ENCODE measurements around the gene PMM2.
"Not testable (repeated sequence)": the region's sequence is repeated elsewhere in the genome, so short reads cannot be mapped to it uniquely, and the experiment has no call there.

The PMM2 gene

GRCh38 chr16:8785408-8785807 lies 12.2 kb upstream of the PMM2 start:
- DNase-seq: no peak

GRCh38 chr16:8786316-8786715 lies 11.3 kb upstream of the PMM2 start:
- not testable (repeated sequence) for DNase-seq

- no peak for DNase-seq
These were observed 9.0 kb upstream of the PMM2 start for GRCh38 chr16:8788578-8789172.

DNA sequence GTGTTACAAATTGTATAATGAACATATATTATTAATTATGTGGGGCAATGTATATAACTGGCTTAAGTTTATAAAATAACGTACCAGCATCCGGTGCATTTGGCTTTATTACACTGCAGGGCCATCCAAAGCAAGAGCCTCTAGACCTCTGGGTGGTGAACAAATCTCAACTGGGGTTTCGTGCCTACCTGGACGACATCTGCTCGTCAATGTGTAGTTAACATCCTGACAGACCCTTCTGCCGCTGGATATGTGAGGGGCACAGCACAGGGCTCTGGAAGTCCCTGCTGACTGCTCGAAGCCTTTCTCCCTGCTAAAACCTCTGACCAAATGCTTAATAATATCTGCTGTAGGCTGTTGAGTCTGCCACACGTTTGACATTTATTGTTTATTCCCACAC lies 2.5 kb upstream of the PMM2 start:
- DNase-seq: no peak

DNA sequence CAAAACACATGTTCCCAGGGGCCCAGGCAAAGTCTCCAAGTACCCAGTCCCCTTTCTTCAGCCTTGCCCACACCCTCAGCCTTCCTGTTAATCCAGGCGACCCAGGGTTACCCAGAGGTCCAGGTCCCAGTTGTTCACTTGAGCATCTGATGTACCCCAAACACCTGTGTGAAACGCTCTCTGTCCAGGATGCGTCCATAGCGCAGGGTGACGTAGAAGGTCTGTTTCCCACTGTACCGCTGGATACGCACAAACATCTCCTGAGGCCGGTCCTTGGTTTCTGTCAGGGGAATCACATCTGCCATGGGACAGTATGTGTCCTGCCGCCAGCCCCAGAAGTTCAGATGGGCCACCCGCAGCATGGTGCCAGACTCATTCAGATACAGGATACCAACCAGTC lies 1.8 kb upstream of the PMM2 start:
- no peak for DNase-seq

DNA sequence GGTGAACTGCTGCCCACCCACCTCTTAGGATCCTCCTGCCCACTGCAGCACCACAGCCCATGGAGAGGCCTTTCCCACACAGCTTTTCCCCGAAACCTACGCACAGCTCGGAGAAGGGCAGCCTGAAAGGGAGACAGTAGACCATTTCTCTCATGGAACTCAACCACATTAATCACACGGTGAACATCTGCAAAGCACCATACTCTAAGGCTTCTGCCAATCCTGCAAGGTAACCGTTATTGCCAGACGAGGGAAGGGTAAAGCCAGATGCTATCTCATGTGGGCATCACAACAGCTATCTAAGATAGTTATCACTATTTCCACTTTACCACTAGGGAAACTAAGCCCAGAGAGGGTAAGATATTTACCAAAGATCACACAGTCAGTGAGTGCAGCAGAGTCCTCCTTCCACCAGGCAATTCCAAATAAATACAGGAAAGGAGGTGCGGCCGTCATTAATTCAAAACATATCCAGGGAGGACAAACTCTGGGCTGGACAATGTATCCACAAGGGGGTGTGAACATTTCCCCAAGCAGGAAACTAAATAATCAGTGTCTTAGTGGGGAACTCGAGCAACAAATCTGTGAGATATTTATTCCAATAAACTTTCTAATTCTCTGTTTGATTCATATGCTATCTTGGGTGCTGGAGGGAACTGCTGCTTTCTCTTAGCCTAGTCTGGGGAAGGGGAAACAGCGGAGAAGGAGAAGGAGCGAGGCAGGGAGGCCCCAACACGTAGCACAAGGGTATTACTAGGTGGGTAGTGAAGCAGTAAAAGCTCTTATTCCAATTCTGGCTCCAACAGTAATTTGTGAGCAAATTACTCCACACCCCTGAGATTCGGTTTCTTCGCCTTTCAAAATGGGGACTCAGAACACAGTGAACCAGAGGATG lies 923 bp upstream of the PMM2 start:
- DNase-seq: peak; percentile 15

DNA sequence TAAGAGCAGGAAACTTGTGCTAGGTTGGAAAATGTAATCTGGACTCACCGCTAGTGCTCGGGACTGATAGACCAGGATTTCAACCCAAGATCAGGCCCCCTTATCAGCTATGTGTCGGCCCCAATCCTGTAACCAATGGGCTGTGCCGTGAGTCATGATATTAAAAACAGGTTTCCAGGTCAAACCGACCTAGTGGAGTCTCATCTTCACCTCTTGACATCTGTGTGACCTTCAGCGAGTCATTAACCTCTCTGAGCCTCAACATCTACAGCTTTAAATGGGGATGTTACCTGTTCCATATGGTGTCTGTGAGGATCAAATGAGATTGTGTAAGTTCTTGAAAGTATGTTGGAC lies 512 bp downstream of the PMM2 start:
- DNase-seq: peak; percentile 81

- DNase-seq: no peak
These were observed 1.0 kb downstream of the PMM2 start for GRCh38 chr16:8798535-8799157.

DNA sequence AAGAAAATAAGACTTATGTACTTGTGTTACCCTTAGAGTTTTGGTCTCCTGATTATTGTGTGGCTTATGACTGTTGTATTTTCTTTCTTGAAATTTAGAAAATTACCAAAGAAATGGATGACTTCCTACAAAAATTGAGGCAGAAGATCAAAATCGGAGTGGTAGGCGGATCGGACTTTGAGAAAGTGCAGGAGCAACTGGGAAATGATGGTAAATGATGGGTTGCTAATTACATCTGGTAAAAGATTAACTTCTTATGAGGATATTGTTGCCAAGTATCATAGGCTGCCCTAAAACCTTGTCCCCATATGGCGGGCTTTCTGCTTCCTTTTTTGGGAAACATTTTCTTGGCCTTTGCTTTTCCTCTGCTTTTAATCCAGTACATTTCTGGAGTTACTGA lies 4.1 kb downstream of the PMM2 start:
- no peak for DNase-seq

DNA sequence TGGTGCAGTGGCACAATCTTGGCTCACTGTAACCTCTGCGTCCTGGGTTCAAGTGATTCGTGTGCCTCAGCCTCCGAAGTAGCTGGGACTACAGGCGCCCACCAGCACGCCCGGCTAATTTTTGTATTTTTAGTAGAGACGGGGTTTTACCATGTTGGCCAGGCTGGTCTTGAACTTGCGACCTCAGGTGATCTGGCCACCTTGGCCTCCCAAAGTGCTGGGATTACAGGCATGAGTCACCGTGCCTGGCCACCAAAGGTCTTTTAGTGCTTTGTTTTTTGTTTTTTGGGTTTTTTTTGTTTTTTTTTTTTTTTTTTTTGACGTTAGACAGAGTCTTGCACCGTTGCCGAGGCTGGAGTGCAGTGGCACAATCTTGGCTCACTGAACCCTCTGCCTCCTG lies 6.1 kb downstream of the PMM2 start:
- DNase-seq: not testable (repeated sequence)

GRCh38 chr16:8804313-8804712 lies 6.7 kb downstream of the PMM2 start:
- DNase-seq: no peak

DNA sequence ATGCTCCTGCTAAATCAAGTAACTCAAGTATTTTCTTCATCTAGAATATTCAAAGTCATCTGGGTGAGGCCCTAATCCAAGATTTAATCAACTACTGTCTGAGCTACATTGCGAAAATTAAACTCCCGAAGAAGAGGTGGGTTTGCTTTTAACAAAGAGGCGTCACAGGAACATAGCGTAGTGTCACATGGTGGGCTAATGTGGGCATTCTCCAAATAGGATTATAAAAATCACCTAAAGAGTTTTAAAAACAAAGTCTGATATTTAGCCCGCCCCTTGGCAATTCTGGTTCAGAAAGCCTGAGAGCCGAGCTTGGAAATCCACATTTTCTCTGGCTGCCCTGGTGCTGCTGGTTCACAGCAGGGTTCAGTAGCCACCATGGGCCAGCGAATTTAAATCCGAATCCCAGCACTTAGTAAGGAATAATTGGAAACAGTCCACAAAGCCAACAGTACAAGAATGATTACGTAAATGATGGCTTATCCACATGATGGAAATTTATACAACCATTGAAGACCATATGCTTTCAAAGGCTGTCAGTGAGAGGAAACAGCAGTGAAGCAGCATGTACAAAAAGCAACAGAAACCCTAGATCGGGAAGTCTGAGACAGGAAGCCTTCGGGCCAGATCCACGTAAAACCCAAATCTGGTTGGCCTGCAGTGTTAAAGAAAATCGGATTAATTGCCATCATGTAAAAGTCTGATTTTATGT lies 8.8 kb downstream of the PMM2 start:
- DNase-seq: no peak

DNA sequence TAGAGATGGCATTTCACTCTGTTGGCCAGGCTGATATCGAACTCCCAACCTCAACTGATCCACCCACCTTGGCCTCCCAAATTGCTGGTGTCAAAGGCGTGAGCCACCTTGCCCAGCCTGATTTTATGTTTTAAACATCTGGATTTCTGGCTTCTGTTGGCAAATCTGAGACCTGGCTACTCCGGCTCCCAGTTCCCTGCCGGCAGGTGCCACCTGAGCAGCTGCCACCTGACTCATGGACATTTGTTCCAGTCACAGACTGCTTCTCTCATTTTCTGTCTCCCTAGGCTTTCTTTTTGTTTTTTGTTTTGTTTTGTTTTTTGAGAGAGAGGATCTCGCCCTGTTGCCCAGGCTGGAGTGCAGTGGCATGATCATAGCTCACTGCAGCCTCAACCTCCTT lies 9.6 kb downstream of the PMM2 start:
- no peak for DNase-seq

- DNase-seq: no peak
These were observed 10.4 kb downstream of the PMM2 start for GRCh38 chr16:8808009-8808408.

- DNase-seq: no peak
These were observed 11.1 kb downstream of the PMM2 start for GRCh38 chr16:8808613-8809353.

GRCh38 chr16:8812162-8812843 lies 14.7 kb downstream of the PMM2 start:
- no peak for DNase-seq

DNA sequence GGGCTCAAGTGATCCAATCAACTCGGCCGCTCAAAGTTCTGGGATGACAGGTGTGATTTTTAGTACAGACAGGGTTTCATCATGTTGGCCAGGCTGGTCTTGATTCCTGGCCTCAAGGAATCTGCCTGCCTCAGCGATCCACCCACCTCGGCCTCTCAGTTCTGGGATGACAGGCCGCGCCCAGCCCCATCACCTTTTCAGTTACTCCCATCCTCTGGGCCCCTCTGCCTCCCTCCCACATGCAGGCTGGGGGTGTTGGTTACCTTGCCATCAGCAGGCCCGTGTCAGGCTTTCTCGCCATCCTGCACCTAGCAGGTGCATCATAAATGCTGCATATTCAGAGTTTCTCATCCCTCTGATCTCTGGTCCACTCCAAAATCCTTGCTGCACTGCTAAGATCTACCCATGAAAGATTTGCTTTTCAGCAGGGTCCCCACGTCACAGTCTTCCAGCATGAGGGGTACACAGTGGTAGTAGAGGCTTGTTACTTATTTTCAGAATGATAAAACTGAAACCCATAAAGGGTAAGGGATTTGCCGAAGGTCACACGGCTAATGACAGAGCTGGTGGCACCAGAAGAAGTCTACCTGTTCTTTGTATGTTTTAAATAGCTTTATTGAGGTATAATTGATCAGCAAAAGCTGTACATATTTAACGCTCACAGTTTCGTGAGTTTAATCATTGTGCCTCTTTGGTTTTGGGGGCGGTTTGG lies 16.6 kb downstream of the PMM2 start:
- DNase-seq: no peak

DNA sequence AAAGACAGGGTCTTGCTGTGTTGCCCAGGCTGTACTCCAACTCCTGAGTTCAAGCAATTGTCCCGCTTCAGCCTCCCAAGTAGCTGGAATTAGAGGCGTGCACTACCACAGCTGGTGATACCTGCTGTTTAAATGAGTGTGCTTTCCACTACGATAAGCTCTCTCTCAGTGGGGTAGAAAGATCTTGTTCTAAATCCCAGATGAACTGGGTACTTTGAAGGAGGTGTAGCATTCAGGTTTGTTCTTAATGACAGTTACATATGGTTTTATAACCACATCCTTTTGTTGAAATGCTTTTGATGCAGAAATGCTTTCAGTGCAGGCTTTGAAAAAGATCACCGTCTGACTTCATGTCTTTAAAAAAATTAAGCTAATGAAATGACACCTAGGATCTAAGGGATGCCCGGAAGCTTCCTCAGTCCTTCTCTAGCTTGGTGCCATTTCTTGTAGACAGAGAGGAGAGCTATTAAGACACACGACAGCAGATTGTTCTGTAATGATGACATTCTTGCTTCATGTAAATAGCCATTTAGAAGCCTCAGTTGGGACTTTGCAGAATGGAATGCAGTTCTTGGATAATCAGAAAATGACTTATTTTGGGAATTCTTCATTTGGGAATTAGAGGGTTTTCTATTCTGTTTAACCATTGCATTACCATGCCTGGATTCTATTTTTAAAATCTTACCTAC lies 19.5 kb downstream of the PMM2 start:
- no peak for DNase-seq

GRCh38 chr16:8818504-8819270 lies 21.0 kb downstream of the PMM2 start:
- no peak for DNase-seq

DNA sequence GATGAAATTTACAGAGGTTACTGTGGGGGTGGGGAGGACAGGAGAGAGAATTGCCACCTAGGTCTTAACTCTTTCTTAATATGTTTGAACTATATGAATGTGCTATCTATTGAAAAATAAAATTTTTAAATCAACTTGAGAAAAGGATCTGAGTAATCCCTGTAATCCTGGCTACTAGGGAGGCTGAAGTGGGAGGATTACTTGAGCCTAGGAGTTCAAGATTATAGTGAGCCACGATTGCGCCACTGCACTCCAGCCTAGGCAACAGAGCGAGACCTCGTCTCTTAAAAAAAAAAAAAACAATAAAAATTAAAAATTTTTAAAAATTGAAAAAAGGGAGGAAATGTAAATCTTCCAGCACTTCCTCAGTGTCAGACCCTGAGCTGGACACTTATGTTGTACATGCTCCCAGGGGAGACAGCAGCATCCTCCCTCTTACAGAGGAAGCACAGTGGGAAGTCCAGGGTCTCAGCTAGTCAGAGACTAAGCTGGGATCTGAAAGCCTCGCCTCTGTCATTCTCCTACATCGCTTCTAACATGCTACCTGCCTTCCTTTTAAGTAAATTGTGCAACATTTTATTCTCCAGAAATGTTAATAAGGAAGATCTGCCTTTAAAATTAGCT lies 21.9 kb downstream of the PMM2 start:
- no peak for DNase-seq

Measured in hematopoietic multipotent progenitor cell treated with erythropoietin and hydrocortisone succinate and interleukin-3 and kit ligand, for 4 days (in vitro differentiated cells).